NCI-H2196 treated with DMSO at 0.1 percent for 48 hours (cell line): ENCODE results near the gene DLEC1.
A peak's percentile ranks its signal among the peaks of the same experiment; 100 is the strongest.

Experiments
- DNase-seq: peaks from one replicate; lab custom pipeline; 2025; ENCODE audit not compliant: unreplicated experiment; lab: John Stamatoyannopoulos, UW

The DLEC1 gene, protein sequence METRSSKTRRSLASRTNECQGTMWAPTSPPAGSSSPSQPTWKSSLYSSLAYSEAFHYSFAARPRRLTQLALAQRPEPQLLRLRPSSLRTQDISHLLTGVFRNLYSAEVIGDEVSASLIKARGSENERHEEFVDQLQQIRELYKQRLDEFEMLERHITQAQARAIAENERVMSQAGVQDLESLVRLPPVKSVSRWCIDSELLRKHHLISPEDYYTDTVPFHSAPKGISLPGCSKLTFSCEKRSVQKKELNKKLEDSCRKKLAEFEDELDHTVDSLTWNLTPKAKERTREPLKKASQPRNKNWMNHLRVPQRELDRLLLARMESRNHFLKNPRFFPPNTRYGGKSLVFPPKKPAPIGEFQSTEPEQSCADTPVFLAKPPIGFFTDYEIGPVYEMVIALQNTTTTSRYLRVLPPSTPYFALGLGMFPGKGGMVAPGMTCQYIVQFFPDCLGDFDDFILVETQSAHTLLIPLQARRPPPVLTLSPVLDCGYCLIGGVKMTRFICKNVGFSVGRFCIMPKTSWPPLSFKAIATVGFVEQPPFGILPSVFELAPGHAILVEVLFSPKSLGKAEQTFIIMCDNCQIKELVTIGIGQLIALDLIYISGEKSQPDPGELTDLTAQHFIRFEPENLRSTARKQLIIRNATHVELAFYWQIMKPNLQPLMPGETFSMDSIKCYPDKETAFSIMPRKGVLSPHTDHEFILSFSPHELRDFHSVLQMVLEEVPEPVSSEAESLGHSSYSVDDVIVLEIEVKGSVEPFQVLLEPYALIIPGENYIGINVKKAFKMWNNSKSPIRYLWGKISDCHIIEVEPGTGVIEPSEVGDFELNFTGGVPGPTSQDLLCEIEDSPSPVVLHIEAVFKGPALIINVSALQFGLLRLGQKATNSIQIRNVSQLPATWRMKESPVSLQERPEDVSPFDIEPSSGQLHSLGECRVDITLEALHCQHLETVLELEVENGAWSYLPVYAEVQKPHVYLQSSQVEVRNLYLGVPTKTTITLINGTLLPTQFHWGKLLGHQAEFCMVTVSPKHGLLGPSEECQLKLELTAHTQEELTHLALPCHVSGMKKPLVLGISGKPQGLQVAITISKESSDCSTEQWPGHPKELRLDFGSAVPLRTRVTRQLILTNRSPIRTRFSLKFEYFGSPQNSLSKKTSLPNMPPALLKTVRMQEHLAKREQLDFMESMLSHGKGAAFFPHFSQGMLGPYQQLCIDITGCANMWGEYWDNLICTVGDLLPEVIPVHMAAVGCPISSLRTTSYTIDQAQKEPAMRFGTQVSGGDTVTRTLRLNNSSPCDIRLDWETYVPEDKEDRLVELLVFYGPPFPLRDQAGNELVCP (N-terminal part only)

DNA sequence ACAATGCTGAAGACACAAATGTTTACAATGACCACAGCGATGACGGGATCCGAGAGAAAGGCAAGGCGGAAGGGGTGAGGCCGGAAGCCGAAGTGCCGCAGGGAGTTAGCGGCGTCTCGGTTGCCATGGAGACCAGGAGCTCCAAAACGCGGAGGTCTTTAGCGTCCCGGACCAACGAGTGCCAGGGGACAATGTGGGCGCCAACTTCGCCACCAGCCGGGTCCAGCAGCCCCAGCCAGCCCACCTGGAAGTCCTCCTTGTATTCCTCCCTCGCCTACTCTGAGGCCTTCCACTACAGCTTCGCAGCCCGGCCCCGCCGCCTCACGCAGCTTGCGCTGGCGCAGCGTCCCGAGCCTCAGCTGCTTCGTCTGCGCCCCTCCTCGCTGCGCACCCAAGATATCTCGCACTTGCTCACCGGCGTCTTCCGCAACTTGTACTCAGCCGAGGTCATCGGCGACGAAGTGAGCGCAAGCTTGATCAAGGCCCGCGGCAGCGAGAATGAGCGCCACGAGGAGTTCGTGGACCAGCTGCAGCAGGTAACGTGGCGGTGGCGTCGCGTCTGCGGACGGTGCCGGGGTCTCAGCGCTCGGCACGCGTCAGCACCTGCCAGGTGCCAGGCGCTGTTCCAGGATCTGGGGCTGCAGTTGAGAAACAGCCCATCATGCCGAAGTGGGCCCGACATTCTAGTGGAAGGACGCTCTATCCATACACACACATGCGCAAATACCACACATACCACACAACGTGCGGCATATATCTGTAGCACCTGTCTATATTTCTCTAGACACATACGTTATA is at the start of gene DLEC1:
Gene DLEC1 (plus strand): TSS at position 108 of the 798 bp plus-strand sequence. CDS start 18 bp downstream, at position 126.
- no peak for DNase-seq

DNA sequence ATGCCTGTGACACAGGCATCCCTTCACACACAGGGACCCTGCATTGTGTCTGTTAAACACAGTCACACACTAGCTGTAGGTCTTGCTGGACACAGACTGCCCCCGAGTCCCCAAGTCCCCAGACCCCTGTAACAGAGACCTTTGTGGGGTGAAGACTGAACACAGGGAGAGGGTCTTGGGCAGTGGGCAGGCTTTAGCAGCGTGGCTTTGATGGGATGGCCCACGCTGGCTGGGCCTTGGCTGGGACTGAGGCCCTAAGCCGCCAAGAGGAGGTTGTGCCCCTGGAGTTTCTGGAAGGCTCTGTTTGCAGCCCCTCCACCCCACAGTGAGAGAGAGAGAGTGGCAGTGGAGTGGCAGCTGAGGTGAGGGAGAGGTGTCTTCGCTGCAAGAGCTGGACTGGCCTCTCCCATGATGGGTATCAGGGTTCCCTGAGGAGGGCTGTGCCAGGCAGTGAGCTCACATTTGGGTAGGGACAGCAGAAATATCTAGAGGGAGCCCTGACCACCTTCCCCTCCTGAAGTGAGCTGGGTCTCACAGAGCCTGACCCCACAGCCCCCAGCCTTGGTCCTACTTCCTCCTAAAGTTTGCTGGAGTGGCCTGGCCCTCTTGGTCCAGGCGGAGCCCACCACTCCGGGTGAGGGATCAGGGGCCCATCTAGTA is 49.1 kb upstream of the DLEC1 start:
- DNase-seq, result no peak

DNA sequence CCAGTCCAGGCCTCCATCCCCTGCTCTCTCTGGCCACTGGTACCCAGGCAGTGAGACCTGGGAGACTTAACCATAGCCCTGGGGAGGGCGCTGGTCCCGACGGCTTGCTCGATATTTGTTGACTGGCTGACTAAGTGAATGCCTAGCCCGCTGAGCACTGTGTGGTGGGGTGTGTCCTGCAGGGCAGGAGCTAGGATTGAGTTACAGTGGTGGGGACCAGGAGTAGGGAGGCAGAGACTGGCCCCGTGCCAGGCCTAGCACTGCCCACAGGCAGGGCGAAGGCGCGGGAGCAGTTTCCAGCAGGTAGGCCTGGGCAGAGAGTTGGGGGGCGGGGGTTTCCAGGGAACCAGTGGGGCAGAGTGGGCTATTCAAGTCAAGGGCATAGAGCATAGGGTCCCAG is 48.5 kb upstream of the DLEC1 start, which contains the start of gene VILL:
Gene VILL (plus strand): TSS at position 260 of the 400 bp plus-strand sequence. CDS start 2,887 bp downstream, outside the sequence.
- DNase-seq, result no peak

DNA sequence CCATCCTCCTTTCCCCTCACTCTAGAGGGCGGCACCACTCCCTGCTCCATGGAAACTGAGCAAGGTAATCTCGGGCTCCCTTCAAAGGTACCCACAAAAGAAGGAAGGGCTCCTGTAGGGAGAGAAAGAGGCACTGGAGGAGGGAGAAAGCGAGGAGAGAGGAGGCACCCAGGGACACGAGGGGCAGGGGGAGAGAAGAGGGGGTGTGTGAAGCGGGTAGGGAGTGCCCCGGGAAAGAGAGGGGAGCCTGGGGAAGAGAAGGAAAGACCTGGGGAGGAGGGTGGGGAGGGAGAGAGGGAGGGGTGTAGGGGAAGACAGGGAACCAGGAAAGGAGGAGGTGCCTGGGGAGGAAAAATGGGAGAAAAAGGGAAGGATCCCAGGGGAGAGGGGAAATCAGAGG is 47.9 kb upstream of the DLEC1 start:
- DNase-seq, result no peak

DNA sequence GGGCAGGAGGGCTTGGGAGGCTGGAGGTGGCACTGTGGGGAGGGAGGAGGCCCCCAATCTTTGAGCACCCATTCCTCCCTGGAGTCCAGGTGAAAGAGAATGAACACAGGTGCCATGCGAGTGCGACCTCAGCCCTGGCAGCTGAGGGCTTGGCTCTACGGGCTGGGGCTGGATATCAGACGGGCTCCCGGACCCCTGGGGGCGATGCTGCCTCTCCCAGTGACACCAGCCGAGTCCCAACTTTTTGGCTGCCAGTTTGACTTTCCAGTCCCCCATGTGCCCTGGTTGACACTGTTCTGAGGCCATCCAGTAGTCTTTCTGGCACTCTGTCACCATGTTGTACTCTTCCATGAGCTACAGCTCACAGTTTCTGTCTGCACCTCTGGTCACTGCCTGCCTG is 47.2 kb upstream of the DLEC1 start:
- no peak for DNase-seq

DNA sequence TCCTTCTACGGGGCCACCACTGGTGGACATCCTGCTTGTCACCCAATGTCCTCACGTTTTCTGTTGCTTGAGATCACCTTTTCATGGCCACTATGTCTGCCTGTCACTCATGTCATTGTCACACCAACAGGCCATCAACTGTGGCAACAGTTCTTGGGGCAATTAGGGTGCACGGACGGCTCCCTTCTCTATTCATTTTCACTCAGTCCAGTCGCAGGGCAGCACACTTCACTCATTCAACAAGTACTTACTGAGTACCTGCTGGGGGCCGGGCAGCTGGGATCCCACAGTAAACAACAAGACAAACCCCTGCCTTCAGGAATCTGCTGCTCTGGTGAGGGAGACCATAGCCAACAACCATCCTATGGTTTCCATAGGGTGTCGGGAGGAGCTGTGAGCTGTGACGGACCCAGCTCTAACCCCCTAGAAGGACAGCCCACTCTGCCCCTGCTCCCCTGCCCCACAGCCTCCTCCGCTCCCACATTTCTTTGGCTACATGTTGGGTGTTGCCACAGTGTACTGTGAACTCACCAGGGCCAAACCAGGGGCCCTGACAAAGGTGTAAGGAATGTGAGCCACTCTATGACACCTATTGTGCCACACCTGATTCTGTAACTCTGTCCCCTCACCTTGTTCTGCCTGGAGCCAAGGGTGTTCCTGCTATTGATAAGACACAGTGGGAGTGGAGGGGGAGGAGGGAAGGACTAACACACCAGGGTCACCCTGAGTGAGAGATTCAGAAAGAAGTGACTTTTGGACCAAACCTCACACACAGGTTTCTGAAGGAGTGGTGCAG is 46.5 kb upstream of the DLEC1 start:
- no peak for DNase-seq

DNA sequence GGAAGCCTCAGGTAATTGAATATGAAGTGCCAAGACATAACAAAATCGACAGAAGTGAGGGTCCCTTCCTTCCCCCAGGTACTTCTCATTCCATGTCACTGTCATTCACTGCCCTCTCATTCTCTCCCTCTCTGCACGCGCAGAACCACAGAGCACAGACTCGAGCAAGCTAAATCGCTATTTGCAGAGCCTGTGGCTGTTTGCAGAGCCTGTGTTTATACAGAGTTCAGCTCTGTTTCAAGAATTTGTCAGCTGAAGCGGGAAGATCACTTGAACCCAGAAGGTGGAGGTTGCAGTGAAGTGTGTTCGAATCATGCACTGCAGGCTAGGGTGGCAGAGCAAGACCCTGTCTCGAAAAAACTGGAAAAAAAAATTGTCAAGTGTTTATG is 45.9 kb upstream of the DLEC1 start:
- DNase-seq, result no peak

DNA sequence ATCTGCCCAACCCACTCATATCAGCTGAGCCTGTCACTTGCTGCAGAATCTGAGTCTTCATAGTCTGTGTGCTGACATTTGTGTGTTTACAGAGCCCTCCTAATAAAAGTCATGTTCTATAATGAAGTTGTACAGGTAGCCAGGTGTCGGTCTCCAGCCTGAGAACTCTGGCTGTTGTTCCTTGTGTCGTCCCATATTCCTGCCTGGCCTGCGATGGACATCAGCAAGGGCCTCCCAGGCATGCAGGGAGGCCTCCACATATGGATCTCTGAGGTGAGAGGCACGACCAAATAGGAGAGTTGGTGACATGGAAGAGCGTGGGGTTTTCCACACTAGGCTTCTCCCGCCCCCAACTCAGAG is 45.6 kb upstream of the DLEC1 start:
- DNase-seq, result no peak

DNA sequence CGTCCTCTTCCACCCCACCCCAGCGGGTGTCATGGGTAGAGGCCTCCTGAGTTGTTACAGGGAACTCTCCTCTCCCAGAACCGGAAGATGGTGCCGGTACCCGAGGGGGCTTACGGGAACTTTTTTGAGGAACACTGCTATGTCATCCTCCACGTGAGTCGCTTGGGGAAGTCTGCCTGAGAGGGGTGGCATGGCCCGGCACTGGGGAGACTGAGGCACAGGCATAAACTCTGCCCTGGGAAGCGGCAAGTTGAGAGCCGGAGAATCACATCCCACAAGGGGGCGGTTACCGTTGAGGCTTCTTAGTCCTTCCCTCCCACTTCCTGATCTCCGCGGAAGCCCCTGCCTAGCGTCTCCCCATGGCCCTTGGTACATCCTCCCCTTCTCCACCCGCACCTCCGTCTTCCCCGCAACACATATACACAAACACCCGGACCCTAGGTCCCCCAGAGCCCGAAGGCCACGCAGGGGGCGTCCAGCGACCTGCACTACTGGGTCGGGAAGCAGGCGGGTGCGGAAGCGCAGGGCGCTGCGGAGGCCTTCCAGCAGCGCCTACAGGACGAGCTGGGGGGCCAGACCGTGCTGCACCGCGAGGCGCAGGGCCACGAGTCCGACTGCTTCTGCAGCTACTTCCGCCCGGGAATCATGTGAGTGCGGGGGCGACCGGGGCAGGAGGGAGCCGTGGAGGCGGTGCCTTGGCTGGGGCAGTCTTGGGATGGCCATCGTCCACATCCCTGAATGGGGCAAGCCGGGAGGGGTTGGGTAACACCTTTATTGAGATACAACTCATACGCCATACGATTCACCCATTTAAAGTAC is 45.0 kb upstream of the DLEC1 start:
- DNase-seq, result no peak

DNA sequence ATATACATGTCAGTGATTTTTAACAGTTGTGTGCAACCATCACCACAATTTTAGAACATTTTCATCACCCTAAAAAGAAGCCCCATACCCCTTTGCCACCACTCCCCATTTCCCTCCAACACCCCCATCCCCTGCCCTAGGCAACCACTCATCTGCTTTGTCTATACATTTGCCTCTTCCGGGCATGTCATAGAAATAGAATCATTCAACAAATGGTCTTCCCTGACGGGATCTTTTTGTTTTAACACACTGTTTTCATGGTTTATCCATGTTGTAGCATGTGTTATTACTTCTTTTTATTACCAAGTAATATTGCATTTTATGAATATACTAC is 44.4 kb upstream of the DLEC1 start:
- DNase-seq, result no peak

DNA sequence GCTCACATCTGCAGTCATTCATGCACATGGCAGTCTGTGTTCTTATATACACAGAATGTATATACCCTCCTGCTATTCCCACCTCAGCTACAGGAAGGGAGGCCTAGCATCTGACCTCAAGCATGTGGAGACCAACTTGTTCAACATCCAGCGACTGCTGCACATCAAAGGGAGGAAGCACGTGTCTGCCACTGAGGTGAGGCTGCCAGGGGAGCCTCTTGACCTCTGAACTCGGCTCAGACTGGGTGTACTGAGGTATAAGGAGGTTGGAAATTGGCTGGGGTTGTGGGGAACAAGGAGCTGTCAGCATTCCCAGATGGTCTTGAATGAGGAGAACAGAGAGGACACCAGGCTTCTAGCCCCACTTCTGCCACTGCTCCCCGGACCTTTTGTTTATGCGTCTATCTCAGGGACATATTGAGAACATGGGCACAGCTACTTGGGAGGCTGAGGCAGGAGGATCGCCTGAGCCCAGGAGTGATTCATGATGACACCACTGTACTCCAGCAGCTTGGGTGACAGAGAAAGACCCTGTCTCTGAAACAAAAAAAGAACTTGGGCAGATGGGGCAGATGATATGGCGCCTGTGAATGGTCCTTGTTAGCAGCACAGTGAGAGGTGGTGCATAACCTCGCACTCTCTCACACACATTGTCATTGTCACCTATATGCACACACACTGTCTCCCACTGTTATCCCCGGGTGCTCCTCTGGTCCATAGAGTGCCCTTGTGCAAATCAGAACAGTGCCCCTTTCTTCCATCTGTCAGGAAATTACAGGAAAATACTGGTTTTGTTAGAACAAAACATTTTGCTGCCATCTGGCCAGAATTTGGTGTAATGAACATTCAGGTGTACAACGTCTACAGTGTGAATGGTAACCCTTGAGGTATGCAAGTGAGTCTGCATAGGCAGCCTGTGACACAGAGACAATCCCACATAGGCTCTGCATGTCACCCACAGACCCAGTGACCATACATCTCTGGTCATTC is 43.1 kb upstream of the DLEC1 start:
- no peak for DNase-seq

DNA sequence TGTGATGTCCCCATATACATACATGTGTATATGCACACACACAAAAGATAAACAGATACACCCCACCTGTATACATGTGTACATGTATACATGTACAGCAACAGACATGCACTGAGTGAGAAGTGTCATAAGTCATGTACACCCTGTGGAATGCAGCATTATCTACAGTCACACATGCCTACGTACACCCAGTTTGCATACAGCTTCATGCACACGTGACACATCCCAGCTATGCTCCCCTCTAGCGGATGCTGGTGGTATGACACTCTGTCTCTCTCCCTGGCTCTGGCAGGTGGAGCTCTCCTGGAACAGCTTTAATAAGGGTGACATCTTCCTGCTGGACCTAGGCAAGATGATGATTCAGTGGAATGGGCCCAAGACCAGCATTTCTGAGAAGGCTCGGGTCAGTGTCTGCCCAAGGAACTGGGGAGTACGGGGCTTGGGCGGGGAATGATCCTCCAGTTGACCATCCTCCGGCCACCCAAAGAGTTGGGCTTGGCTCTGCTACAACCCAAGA is 42.2 kb upstream of the DLEC1 start:
- peak; percentile 10 for DNase-seq

DNA sequence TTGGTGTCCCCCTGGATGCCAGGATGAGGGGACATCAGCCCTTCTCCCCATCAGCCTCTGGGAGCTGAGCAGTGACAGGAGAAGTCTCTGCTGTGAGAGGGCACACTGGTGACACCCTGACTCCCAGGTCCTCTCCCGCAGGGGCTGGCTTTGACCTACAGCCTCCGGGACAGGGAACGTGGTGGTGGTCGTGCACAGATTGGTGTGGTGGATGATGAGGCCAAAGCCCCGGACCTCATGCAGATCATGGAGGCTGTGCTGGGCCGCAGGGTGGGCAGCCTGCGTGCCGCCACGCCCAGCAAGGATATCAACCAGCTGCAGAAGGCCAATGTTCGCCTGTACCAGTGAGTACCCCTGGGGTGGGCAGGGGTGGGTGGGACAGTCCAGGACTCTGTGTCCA is 41.7 kb upstream of the DLEC1 start:
- no peak for DNase-seq

DNA sequence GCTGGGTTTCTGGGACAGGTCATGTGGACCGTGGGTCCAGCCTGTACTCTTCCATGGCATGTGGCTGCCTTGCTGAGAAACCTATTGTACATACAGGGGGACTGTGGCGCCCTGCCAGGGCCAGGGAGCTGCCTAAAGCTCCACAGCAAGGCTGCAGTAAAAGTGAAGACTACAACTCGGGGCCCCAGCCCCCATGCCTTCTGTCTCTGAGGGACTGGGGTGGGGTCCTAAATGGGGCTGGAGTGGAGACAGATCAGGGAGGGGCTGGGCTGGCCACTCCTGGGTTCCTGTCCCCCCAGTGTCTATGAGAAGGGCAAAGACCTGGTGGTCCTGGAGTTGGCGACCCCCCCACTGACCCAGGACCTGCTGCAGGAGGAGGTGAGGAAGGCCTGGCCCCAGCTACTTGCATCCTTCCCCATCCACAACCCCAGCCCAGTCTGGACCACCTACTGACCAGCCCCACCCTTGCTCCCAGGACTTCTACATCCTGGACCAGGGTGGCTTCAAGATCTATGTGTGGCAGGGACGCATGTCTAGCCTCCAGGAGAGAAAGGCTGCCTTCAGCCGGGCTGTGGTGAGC is 41.1 kb upstream of the DLEC1 start:
- DNase-seq, result no peak

DNA sequence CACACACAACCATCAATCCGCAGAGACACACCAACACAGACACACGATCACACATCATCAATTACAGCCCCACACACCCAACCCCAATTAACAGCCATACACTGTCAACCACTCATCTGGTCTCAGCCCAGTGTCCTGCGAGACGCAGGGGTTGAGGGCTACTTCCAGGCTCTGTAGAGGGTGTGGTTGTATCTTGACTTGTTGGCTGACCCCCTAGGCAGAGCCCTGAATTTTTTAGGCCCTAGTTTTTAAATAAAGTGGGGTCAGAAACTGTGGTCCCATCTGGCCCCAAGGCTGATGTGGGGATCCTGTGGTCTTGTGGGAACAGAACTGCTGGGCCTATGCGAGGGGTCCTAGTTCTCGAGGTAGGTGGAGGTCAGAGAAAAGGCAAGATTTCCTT is 39.2 kb upstream of the DLEC1 start:
- no peak for DNase-seq

DNA sequence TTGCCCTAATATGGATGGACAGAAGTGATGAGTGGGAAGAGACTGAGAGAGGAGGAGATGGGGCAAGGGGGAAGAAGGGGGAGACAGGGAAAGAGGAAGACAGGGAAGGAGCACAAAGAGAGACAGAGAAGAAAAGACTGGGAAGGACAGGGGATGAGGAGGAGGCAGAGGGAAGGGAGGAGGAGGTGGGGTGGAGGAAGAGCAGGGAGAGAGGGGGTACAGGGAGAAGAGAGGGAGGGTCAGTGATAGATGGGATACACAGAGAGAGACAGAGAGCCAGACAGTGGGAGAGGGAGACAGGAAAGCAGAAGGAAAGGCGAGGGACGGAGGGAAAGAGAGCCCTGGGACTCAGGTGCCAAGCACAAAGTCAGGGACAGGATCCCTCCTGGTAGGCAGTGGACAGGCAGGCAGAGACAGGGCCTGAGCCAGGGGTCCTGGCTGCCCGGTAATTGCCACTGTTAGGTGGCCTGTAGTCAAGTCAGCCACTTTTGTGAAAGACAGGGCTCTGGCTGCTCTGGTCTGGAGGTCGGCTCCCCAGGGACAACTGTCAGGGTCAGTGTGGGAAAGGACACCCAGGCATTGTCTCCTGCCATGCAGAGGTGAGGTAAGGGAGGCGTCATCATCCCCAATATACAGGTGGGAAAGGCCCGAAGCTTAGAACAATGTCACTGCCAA is 38.6 kb upstream of the DLEC1 start:
- DNase-seq, result no peak
